Neuronal stem cell (in vitro differentiated cells): ENCODE data around the gene RPS3.

Experiments used
- DNase-seq: peaks from one replicate; pipeline ENCODE4 v3.0.0-alpha.2; 2013; ENCODE audit warnings: low spot score
- H2AFZ ChIP-seq: one replicate; pipeline ENCODE4 v1.6.1; 2013; ENCODE audit warnings: mild to moderate bottlenecking, low read length, inconsistent platforms
- H2AK5ac ChIP-seq: 2 replicates; pipeline ENCODE4 v1.6.1; 2013; ENCODE audit warnings: low read depth, mild to moderate bottlenecking, inconsistent platforms, low read length, moderate library complexity, mixed read lengths
- H2BK120ac ChIP-seq: 2 replicates; pipeline ENCODE4 v1.6.1; 2013; ENCODE audit warnings: low read depth, mild to moderate bottlenecking, inconsistent platforms, low read length, moderate library complexity, mixed read lengths
- H2BK12ac ChIP-seq: one replicate; pipeline ENCODE4 v1.6.1; 2013; ENCODE audit warnings: low read length, inconsistent platforms
- H2BK15ac ChIP-seq: 2 replicates; pipeline ENCODE4 v1.6.1; 2013; ENCODE audit warnings: mild to moderate bottlenecking, low read length, inconsistent platforms, mixed read lengths
- H2BK5ac ChIP-seq: one replicate; pipeline ENCODE4 v1.6.1; 2013; ENCODE audit warnings: inconsistent platforms, mild to moderate bottlenecking, low read length, moderate library complexity
- H3K14ac ChIP-seq: one replicate; pipeline ENCODE4 v1.6.1; 2013; ENCODE audit warnings: low read length, inconsistent platforms
- H3K18ac ChIP-seq: 2 replicates; pipeline ENCODE4 v1.6.1; 2013; ENCODE audit warnings: low read length, inconsistent platforms
- H3K23ac ChIP-seq: 2 replicates; pipeline ENCODE4 v1.6.1; 2013; ENCODE audit warnings: low read depth, mild to moderate bottlenecking, mixed read lengths, low read length, inconsistent platforms; ENCODE audit not compliant: poor library complexity
- H3K27ac ChIP-seq: replicated peaks from 3 replicates; pipeline ENCODE4 v1.5.1; 2013; ENCODE audit warnings: low read length, inconsistent platforms
- H3K27me3 ChIP-seq, 3 experiments: 2 replicates each; pipeline ENCODE4 v1.6.1; 2013; ENCODE audit warnings: low read length in 3 of 3, mild to moderate bottlenecking in 2 of 3, inconsistent platforms in 1 of 3, low read depth in 1 of 3, mixed read lengths in 1 of 3, moderate library complexity in 1 of 3; ENCODE audit not compliant: control insufficient read depth in 3 of 3, insufficient read depth in 3 of 3
- H3K36me3 ChIP-seq, 2 donors: replicated peaks in 1 of 2; 2 replicates each; pipeline ENCODE4 v1.6.1; 2013; ENCODE audit warnings: low read length in 2 of 2; ENCODE audit not compliant: control insufficient read depth in 2 of 2, insufficient read depth in 2 of 2
- H3K4ac ChIP-seq: 2 replicates; pipeline ENCODE4 v1.6.1; 2013; ENCODE audit warnings: inconsistent platforms, mild to moderate bottlenecking, low read length, moderate library complexity
- H3K4me1 ChIP-seq, 2 donors: 1 replicate in 1 of 2; 2 replicates in 1 of 2; pipeline ENCODE4 v1.6.1; 2013; ENCODE audit warnings: low read length in 2 of 2, low read depth in 1 of 2; ENCODE audit not compliant: control insufficient read depth in 2 of 2, insufficient read depth in 1 of 2
- H3K4me2 ChIP-seq: one replicate; pipeline ENCODE4 v1.6.1; 2013; ENCODE audit warnings: mild to moderate bottlenecking, low read length, inconsistent platforms; ENCODE audit not compliant: insufficient read depth, poor library complexity, severe bottlenecking
- H3K4me3 ChIP-seq, 2 donors: 2 replicates each; pipeline ENCODE4 v1.5.1; 2013; ENCODE audit warnings: low read length in 2 of 2, mild to moderate bottlenecking in 2 of 2, inconsistent platforms in 1 of 2, moderate library complexity in 1 of 2
- H3K79me1 ChIP-seq: one replicate; pipeline ENCODE4 v1.6.1; 2013; ENCODE audit warnings: low read depth, mild to moderate bottlenecking, inconsistent platforms, low read length, moderate library complexity
- H3K9ac ChIP-seq: one replicate; pipeline ENCODE4 v1.6.1; 2013; ENCODE audit warnings: mild to moderate bottlenecking, low read depth, low read length, inconsistent platforms; ENCODE audit not compliant: poor library complexity
- H3K9me3 ChIP-seq, 2 donors: replicated peaks in 1 of 2; 2 replicates each; pipeline versions ENCODE3 to v1.6.1; 2013; ENCODE audit warnings: low read length in 2 of 2, mild to moderate bottlenecking in 2 of 2, inconsistent platforms in 1 of 2, low read depth in 1 of 2, mixed read lengths in 1 of 2, moderate library complexity in 1 of 2; ENCODE audit not compliant: control insufficient read depth in 2 of 2, insufficient read depth in 1 of 2
- H4K8ac ChIP-seq: one replicate; pipeline ENCODE4 v1.6.1; 2013; ENCODE audit warnings: low read depth, mild to moderate bottlenecking, inconsistent platforms, low read length, moderate library complexity
- H4K91ac ChIP-seq: one replicate; pipeline ENCODE4 v1.6.1; 2013; ENCODE audit warnings: low read length, low read depth, mild to moderate bottlenecking, inconsistent platforms; ENCODE audit not compliant: poor library complexity
- WGBS, 2 donors: extraction: QIAGEN DNeasy Blood & Tissue Kit; methylation state at CpG; one replicate each; pipeline ENCODE4 v1.1.7; 2013; ENCODE audit warnings: missing lambda C conversion rate in 2 of 2, mixed read lengths in 1 of 2; ENCODE audit not compliant: insufficient read length in 2 of 2, insufficient replicate concordance in 1 of 2; ENCODE audit errors: extremely low coverage in 2 of 2; 5-methylcytosine and 5-hydroxymethylcytosine counted together

The RPS3 gene

GRCh38 chr11:75373201-75373600, 26.1 kb upstream of the RPS3 start:
- H3K23ac ChIP-seq = no peak overlapping the region
- H3K27ac ChIP-seq = no peak overlapping the region
- H2BK12ac ChIP-seq = no peak overlapping the region
- no peaks in the 10 kb centered on the region for H3K4me1 ChIP-seq
- no peak for DNase-seq
- H3K4ac ChIP-seq = no peak overlapping the region
- H2BK5ac ChIP-seq = no peak overlapping the region
- no peak overlapping the region for H3K4me3 ChIP-seq
- no peak overlapping the region for H3K18ac ChIP-seq
- no peak overlapping the region for H2AFZ ChIP-seq
- no peak overlapping the region for H3K9ac ChIP-seq
- no peak overlapping the region for H4K91ac ChIP-seq
- no peak overlapping the region for H2BK120ac ChIP-seq
- no peak overlapping the region for H3K14ac ChIP-seq
- no peak overlapping the region for H3K4me2 ChIP-seq
- no peaks in the 10 kb centered on the region for H3K79me1 ChIP-seq
- no peak overlapping the region for H4K8ac ChIP-seq
- H2BK15ac ChIP-seq = no peak overlapping the region
- H3K27me3 ChIP-seq = peaks cover 0 to 8% (median 0%) of the 10 kb centered on the region in 3 experiments
- no peak overlapping the region for H2AK5ac ChIP-seq
- no peaks in the 10 kb centered on the region for H3K36me3 ChIP-seq
- peaks cover 0 to 1% of the 10 kb centered on the region in 2 donors for H3K9me3 ChIP-seq
- WGBS, 2 donors = no CpG with 5 or more reads among the region's 8 CpGs

- no peaks in the 10 kb centered on the region for H3K79me1 ChIP-seq
- H3K4me2 ChIP-seq = no peak overlapping the region
- H3K27me3 ChIP-seq = peaks cover 0 to 8% (median 0%) of the 10 kb centered on the region in 3 experiments
- H2BK12ac ChIP-seq = no peak overlapping the region
- H4K8ac ChIP-seq = no peak overlapping the region
- H3K36me3 ChIP-seq = no peaks in the 10 kb centered on the region
- H2AK5ac ChIP-seq = no peak overlapping the region
- DNase-seq = no peak
- no peak overlapping the region for H3K14ac ChIP-seq
- no peak overlapping the region for H2BK120ac ChIP-seq
- 100% methylated on average over 2 of the region's 4 CpGs for WGBS, 2 donors
- no peak overlapping the region for H2AFZ ChIP-seq
- no peak overlapping the region for H3K4me3 ChIP-seq
- peak overlapping the region; percentile 45 for H2BK15ac ChIP-seq
- no peak overlapping the region for H3K4ac ChIP-seq
- H2BK5ac ChIP-seq = no peak overlapping the region
- H3K23ac ChIP-seq = peak overlapping the region; percentile 44
- no peak overlapping the region for H4K91ac ChIP-seq
- H3K9me3 ChIP-seq = peaks cover 0 to 1% of the 10 kb centered on the region in 2 donors
- peak overlapping the region; percentile 76 for H3K18ac ChIP-seq
- H3K9ac ChIP-seq = no peak overlapping the region
- H3K27ac ChIP-seq = no peak overlapping the region
- H3K4me1 ChIP-seq = no peaks in the 10 kb centered on the region
Measured at GRCh38 chr11:75374646-75375045, 24.7 kb upstream of the RPS3 start.

- Histone ChIP-seq H2BK5ac (no peak overlapping the region), H3K4me1 (no peaks in the 10 kb centered on the region), H2BK15ac (no peak overlapping the region), H2BK120ac (no peak overlapping the region), H3K9ac (no peak overlapping the region), H3K27ac (no peak overlapping the region), H3K9me3 (peaks cover 0 to 1% of the 10 kb centered on the region in 2 donors), H2BK12ac (no peak overlapping the region), H3K4me3 (no peak overlapping the region), H3K4me2 (no peak overlapping the region), H3K18ac (peak overlapping the region; percentile 1), H2AK5ac (peak overlapping the region; percentile 20), H3K36me3 (no peaks in the 10 kb centered on the region), H3K23ac (peak overlapping the region; percentile 11), H2AFZ (no peak overlapping the region), H3K4ac (no peak overlapping the region), H3K14ac (peak overlapping the region; percentile 47), H4K91ac (no peak overlapping the region), H3K79me1 (no peaks in the 10 kb centered on the region), H4K8ac (no peak overlapping the region), H3K27me3 (peaks cover 0 to 8% (median 0%) of the 10 kb centered on the region in 3 experiments)
- no peak for DNase-seq
- WGBS, 2 donors = no CpG with 5 or more reads among the region's 8 CpGs
Measured at GRCh38 chr11:75375626-75376025, 23.7 kb upstream of the RPS3 start.

- no peak for DNase-seq
- H2AFZ ChIP-seq = no peak overlapping the region
- no peak overlapping the region for H3K23ac ChIP-seq
Measured at GRCh38 chr11:75376175-75376574, 23.1 kb upstream of the RPS3 start.

More at GRCh38 chr11:75376175-75376574, 23.1 kb upstream of the RPS3 start:
- no CpG with 5 or more reads among the region's 9 CpGs for WGBS, 2 donors
- Histone ChIP-seq H4K91ac (no peak overlapping the region), H3K36me3 (no peaks in the 10 kb centered on the region), H3K4me3 (no peak overlapping the region), H3K9ac (no peak overlapping the region), H3K27ac (no peak overlapping the region), H3K14ac (no peak overlapping the region), H3K4me1 (no peaks in the 10 kb centered on the region), H2BK120ac (no peak overlapping the region), H3K79me1 (no peaks in the 10 kb centered on the region), H2BK12ac (no peak overlapping the region), H2BK5ac (no peak overlapping the region), H2AK5ac (no peak overlapping the region), H2BK15ac (no peak overlapping the region), H4K8ac (no peak overlapping the region), H3K4me2 (no peak overlapping the region), H3K9me3 (peaks cover 0 to 1% of the 10 kb centered on the region in 2 donors), H3K27me3 (peaks cover 0 to 8% (median 0%) of the 10 kb centered on the region in 3 experiments), H3K18ac (no peak overlapping the region), H3K4ac (no peak overlapping the region)
